HCEC 1CT (cell line): ENCODE data around the gene AHI1.
"Not testable (repeated sequence)": the region's sequence is repeated elsewhere in the genome, so short reads cannot be mapped to it uniquely, and the experiment has no call there.

Source experiments
- DNase-seq: peaks from one replicate; pipeline ENCODE4 v3.0.0-alpha.2; 2017

The AHI1 gene

GRCh38 chr6:135505222-135505621, 7.7 kb upstream of the AHI1 start:
- DNase-seq: no peak

GRCh38 chr6:135504734-135505133, 7.2 kb upstream of the AHI1 start:
- no peak for DNase-seq

GRCh38 chr6:135503703-135504475, 6.3 kb upstream of the AHI1 start:
- peak; percentile 30 for DNase-seq

- no peak for DNase-seq
These were observed 2.2 kb upstream of the AHI1 start for GRCh38 chr6:135499441-135500340.

- peak; percentile 91 for DNase-seq
These were observed 773 bp upstream of the AHI1 start for GRCh38 chr6:135498185-135498841.

GRCh38 chr6:135496800-135497411, 634 bp downstream of the AHI1 start:
- DNase-seq: no peak

GRCh38 chr6:135493218-135493961, 4.2 kb downstream of the AHI1 start:
- DNase-seq: peak; percentile 62

- DNase-seq: no peak
These were observed 7.2 kb downstream of the AHI1 start for GRCh38 chr6:135490381-135490780.

GRCh38 chr6:135488023-135488422, 9.5 kb downstream of the AHI1 start:
- DNase-seq: peak; percentile 76

GRCh38 chr6:135483903-135484302, 13.6 kb downstream of the AHI1 start:
- not testable (repeated sequence) for DNase-seq

GRCh38 chr6:135481783-135482369, 15.7 kb downstream of the AHI1 start:
- DNase-seq: peak; percentile 57

- DNase-seq: no peak
These were observed 17.9 kb downstream of the AHI1 start for GRCh38 chr6:135479601-135480000.

- DNase-seq: no peak
These were observed 18.9 kb downstream of the AHI1 start for GRCh38 chr6:135478626-135479025.

GRCh38 chr6:135475292-135475886, 22.2 kb downstream of the AHI1 start:
- peak; percentile 18 for DNase-seq

GRCh38 chr6:135474362-135474761, 23.2 kb downstream of the AHI1 start:
- DNase-seq: no peak

- no peak for DNase-seq
These were observed 31.6 kb downstream of the AHI1 start for GRCh38 chr6:135465903-135466302.

- DNase-seq: no peak
These were observed 32.2 kb downstream of the AHI1 start for GRCh38 chr6:135465307-135465706.

GRCh38 chr6:135464634-135465033, 32.9 kb downstream of the AHI1 start:
- DNase-seq: no peak

GRCh38 chr6:135461208-135461607, 36.3 kb downstream of the AHI1 start:
- peak; percentile 8 for DNase-seq

- DNase-seq: no peak
These were observed 39.5 kb downstream of the AHI1 start for GRCh38 chr6:135458051-135458450.

- DNase-seq: peak; percentile 36
These were observed 45.8 kb downstream of the AHI1 start for GRCh38 chr6:135451617-135452190.
